Stomach (tissue), 4 donors: Measurements from ENCODE around the gene SLC6A11.

ENCODE experiments used
- EP300 ChIP-seq: sonication (generic); formaldehyde crosslinking; IDR thresholded peaks from one replicate; pipeline ENCODE4 v1.6.1; 2017; ENCODE audit warnings: antibody characterized with exemption
- POLR2A ChIP-seq, 4 donors: fragments of 450-650 bp; IDR thresholded peaks; one replicate each; pipeline ENCODE4 v1.6.1; 2016; ENCODE audit warnings: antibody characterized with exemption in 4 of 4, control low read depth in 2 of 4, mild to moderate bottlenecking in 1 of 4, moderate library complexity in 1 of 4
- TF ChIP-seq, protein P1 (sequence below), 7 experiments: fragments of 450-650 bp in 4 of 7; fragments of 200-600 bp in 3 of 7; sonication (generic) in 3 of 7; IDR thresholded peaks; one replicate each; pipeline ENCODE4 v1.5.1; 2016 to 2019; ENCODE audit warnings: antibody characterized with exemption in 7 of 7, control low read depth in 2 of 7, mild to moderate bottlenecking in 1 of 7

DNA sequence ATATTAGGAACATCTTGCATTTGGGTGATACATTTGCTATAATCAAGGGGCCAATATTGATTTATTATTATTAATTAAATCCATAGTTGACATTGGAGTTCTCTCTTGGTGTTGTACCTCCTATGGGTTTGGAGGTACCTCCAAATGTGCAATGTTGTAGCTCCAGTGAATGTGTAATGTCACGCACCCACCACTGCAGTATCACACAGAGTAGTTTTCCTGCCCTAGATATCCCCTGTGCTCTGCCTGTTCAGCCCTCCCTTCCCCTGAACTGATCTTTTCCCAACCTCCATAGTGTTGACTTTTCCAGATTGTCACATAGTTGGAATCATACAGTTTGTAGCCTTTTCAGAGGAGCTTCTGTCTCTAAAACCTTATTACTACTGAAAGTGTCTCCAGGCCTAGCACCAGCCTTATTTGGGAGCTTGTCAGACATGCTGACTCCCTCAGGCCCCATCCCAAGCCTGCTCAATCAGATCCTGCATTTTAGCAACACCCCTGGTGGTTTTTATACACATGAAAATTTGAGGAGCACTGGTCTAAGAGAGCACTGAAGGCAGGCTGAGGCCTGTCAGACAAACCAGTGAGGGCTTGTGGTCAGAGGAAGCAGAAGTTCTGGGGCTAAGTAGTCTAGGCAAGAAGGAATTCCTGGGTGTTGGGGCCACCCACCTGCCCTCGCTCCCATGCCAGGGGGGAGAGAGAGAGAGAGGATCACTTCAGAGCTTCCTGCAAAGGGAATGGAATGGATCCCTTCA is 73.4 kb downstream of the SLC6A11 start:
- TF ChIP-seq, protein P1, sequence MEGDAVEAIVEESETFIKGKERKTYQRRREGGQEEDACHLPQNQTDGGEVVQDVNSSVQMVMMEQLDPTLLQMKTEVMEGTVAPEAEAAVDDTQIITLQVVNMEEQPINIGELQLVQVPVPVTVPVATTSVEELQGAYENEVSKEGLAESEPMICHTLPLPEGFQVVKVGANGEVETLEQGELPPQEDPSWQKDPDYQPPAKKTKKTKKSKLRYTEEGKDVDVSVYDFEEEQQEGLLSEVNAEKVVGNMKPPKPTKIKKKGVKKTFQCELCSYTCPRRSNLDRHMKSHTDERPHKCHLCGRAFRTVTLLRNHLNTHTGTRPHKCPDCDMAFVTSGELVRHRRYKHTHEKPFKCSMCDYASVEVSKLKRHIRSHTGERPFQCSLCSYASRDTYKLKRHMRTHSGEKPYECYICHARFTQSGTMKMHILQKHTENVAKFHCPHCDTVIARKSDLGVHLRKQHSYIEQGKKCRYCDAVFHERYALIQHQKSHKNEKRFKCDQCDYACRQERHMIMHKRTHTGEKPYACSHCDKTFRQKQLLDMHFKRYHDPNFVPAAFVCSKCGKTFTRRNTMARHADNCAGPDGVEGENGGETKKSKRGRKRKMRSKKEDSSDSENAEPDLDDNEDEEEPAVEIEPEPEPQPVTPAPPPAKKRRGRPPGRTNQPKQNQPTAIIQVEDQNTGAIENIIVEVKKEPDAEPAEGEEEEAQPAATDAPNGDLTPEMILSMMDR (IDR thresholded peaks at IDR 0.05) = no peak
- TF ChIP-seq POLR2A (IDR thresholded peaks at IDR 0.05) = no peak
- no peak for TF ChIP-seq EP300
